Stimulated activated CD8-positive, alpha-beta memory T cell treated with anti-CD3 and anti-CD28 coated beads, Interleukin-2, amount 100 ng/mL, for 1 hour (primary cell): ENCODE measurements around the gene SPATS2L.

ENCODE experiments used
- DNase-seq, 2 donors: peaks; one replicate each; pipeline ENCODE4 v3.0.0-alpha.2; 2020; ENCODE audit warnings: low read depth in 2 of 2

The SPATS2L gene

GRCh38 chr2:200442471-200442870, 136.0 kb downstream of the SPATS2L start:
- DNase-seq = no peak

GRCh38 chr2:200443376-200443775, 136.9 kb downstream of the SPATS2L start:
- no peak for DNase-seq

- no peak for DNase-seq
Measured at GRCh38 chr2:200443916-200444315, 137.4 kb downstream of the SPATS2L start.

- DNase-seq = no peak
Measured at GRCh38 chr2:200444530-200444929, 138.0 kb downstream of the SPATS2L start.

GRCh38 chr2:200445284-200445683, 138.8 kb downstream of the SPATS2L start:
- DNase-seq = no peak

- no peak for DNase-seq
Measured at GRCh38 chr2:200446612-200447011, 140.1 kb downstream of the SPATS2L start.

- no peak for DNase-seq
Measured at GRCh38 chr2:200447139-200447855, 140.8 kb downstream of the SPATS2L start.

GRCh38 chr2:200448455-200448854, 142.0 kb downstream of the SPATS2L start:
- DNase-seq = no peak

- DNase-seq = no peak
Measured at GRCh38 chr2:200449149-200449548, 142.7 kb downstream of the SPATS2L start.

- DNase-seq = no peak
Measured at GRCh38 chr2:200450288-200450687, 143.8 kb downstream of the SPATS2L start.

- DNase-seq = no peak
Measured at GRCh38 chr2:200451511-200451910, 145.0 kb downstream of the SPATS2L start.

- DNase-seq = no peak
Measured at GRCh38 chr2:200452377-200452776, 145.9 kb downstream of the SPATS2L start.

GRCh38 chr2:200453142-200453852, 146.8 kb downstream of the SPATS2L start:
- DNase-seq = no peak

- DNase-seq = no peak
Measured at GRCh38 chr2:200453853-200454534, 147.5 kb downstream of the SPATS2L start.

- DNase-seq = no peak
Measured at GRCh38 chr2:200454927-200455801, 148.7 kb downstream of the SPATS2L start.

GRCh38 chr2:200455958-200456421, 149.5 kb downstream of the SPATS2L start:
- DNase-seq = no peak

GRCh38 chr2:200456567-200456966, 150.1 kb downstream of the SPATS2L start:
- no peak for DNase-seq

GRCh38 chr2:200459101-200459500, 152.6 kb downstream of the SPATS2L start:
- no peak for DNase-seq

GRCh38 chr2:200461846-200462710, 155.6 kb downstream of the SPATS2L start:
- DNase-seq = no peak

GRCh38 chr2:200463452-200463851, 157.0 kb downstream of the SPATS2L start:
- no peak for DNase-seq
